ENCODE data around the gene NUP93.
"Not testable (repeated sequence)": the region's sequence is repeated elsewhere in the genome, so short reads cannot be mapped to it uniquely, and the experiment has no call there.

The NUP93 gene

GRCh38 chr16:56852968-56853367, 123.0 kb downstream of the NUP93 start:
- DNase-seq: no peak

- no peak for DNase-seq
Observed at GRCh38 chr16:56855201-56855600, 125.3 kb downstream of the NUP93 start.

DNA sequence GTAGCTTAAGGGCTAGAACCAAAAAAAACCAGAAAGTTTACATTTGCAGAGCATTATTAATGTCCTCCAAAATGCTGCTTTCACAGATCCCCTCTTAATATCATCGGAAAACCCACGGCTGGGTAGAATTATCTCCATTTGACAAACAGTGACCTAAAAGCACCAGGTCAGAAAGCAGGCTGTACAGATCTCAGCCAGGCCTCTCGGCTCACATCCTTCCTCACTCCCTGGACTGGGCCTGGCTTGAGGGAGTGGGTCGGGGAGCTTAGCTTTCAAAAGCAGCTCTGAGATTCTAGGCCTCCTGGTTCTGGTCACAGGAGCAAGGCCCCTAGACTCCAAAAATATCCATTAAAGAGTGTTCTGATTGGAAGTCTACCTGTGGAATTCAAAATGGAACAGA, 126.0 kb downstream of the NUP93 start:
- DNase-seq: no peak

GRCh38 chr16:56856876-56857447, 127.0 kb downstream of the NUP93 start:
- DNase-seq: no peak

DNA sequence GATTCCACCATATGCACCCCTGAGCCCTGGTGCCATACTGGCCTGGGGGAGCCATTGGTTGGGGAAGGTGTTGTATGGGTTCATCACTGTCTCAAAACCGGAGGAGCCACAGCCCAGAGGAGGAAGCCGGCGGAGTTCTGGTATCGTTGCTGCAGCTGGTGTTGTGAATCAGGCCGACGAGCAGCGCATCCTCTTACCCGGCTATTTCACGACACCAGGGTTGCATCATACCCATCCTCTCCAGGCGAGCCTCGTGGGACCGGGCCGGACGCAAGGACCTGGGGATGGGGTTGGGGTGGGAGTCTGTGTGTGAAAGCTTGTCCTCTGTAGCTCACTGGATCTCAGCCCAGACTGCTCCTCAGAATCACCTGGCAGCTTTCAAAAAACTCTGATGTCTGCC, 128.4 kb downstream of the NUP93 start:
- no peak for DNase-seq

DNA sequence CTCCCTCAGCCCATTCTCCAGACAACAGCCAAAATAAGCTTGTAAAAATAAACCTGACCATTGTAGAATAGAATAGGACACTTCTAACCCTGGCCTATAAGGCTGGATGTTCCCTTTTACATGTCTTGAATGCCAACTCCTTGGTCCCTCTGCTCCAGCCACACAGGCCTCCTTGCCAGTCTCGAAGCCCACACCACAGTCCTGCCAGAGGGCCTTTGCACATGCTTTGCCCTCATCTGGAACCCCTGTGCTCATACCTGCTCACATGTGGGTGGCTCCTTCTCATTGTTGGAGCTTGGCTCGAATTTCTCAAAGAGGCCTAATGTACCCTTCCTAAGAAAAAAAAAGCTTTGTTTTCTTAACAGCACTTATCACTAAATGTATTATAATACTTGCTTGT, 129.7 kb downstream of the NUP93 start:
- no peak for DNase-seq

DNA sequence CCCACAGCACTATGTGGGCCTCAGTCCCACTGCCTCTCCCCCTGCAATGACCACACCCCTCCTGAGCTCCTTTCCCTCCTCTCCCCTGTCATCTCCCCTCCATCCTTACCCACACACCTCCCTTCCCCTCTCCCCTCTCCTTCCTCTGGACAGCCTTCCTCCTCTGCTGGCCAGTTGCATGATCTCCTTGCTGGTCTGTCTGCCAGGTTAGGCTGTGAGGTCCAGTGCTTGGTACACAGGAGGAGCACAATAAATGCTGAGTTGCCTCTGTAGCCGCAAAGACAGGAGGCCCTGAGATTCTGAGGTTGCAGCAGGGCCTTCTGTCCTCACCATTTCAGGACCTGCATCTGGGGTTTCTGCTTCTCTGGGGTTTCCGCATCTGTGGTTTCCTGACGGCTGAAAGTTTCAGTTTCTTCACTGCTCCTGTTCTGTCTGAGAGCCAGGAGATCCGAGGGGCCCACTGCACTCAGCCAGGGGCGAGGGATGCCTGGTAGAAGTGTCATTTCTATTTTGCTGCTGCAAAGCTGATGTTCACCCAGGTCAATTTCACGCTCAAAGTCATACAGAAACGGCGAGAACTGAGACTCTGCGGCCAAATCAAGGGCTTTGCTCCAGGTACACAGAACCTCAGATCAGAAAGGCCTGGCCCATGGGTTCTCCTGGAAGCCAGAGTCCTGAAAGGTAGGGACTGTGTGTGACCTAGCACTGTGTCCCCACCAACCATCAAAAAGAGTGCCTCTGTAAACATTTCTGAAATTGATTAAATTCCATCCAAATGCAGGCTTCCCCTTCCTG, 130.5 kb downstream of the NUP93 start:
- DNase-seq: peak; percentile 15

DNA sequence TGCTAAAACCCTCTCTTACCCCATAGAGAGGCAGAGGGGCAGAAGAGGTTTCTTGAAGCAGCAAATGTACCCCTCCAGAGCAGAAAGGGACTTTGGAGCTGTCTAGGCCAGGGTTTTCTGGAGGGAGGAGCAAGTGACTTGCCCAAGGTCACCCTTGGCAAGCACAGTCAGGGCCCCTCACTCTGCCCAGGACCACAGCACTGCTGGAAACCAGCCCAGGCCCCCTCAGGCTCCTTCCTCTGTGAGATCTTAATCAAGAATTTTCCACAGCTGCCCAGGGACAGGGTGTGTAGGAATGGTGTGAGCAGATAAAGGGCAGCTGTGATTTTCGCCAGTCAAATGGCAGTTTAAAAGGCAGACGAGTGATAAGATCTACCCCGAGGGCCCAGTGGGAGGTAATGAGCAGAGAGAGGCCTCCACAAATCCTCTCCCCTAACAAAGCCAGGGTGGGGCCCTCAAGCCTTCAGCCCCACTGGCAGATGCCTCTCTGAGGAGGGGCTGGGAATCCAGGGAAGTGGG, 131.2 kb downstream of the NUP93 start:
- no peak for DNase-seq

DNA sequence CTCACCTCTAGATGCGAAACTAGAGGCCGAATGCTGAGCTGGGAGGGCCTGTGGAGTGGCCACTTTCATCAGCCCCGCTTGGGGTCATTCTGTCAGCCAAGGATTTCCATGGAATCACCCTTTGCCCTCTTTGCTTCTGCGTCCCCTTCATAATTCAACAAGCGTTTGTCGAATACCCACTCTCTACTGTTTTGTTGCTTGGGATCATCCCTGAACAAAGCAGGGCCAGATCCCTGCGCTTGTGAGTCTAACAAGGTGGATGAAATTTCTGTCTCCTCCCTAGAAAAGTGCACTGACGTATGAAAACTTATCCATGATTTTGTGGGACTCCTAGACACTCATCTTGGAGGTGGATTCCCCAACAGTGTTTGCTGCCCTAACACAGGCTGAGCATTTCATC, 131.8 kb downstream of the NUP93 start:
- DNase-seq: no peak

GRCh38 chr16:56862776-56863175, 132.8 kb downstream of the NUP93 start:
- DNase-seq: no peak

DNA sequence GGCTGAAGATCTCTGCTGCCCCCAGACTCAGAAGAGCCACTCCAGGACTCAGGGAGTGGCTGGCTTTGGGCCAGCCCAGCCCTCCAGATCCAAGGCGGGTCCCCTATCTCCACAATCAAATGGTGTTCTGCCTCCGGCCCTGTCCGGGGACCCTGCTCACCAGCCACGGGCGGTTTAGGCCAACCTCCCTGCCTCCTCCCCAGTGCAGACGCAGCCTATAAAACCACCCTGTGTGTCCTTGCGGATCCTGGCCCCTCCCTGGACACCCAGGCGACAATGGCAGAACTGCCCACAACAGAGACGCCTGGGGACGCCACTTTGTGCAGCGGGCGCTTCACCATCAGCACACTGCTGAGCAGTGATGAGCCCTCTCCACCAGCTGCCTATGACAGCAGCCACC, 135.0 kb downstream of the NUP93 start, which contains the start of gene SLC12A3:
Gene SLC12A3 (plus strand): TSS at position 248 of the 400 bp plus-strand sequence. CDS start 29 bp downstream, at position 277.
- DNase-seq: no peak

DNA sequence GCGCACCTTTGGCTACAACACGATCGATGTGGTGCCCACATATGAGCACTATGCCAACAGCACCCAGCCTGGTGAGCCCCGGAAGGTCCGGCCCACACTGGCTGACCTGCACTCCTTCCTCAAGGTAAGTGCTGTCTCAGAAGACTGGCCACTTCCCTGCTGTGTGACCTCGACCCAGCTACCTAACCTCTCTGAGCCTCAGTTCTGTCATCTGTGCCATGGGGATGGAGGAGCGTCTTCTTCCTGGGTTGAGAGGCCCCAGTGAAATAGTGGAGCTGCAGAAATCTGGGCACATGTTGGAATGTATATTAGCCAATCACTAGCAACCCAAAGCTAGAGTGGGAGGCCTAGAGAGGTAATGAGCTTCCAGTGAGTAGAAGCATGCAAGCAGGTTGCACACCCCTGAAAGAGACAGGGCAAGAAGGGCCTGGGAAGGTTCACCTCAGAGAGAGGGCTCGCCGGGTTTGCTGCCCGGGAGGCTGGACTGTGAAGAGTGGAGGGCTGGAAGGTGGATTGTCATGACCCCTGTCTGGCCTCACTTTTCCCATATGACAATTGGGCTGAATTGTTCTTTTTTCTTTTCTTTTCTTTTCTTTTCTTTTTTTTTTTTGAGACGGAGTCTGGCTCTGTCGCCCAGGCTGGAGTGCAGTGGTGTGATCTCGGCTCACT, 135.6 kb downstream of the NUP93 start:
- DNase-seq: no peak

GRCh38 chr16:56866955-56867830, 137.3 kb downstream of the NUP93 start:
- DNase-seq: peak; percentile 16

DNA sequence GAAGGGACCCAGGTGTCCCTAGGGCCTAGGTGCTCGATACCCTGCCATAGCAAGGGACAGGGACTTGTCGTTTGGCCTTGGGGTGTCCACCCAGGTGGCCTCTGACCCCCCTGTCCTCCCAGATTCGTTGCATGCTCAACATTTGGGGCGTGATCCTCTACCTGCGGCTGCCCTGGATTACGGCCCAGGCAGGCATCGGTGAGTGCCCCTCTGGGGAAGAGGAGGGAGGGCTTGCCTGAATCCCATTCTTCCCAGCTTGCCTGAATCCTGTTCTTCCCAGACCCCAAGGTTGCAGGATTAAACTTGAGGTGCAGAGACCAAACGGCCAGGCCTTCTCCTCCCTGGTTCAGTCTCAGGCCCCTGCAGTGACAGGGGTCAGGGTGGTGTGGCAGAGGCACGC, 138.2 kb downstream of the NUP93 start:
- DNase-seq: no peak

- DNase-seq: not testable (repeated sequence)
Observed at GRCh38 chr16:56868766-56869165, 138.8 kb downstream of the NUP93 start.

- DNase-seq: peak; percentile 21
Observed at GRCh38 chr16:56869513-56870275, 139.8 kb downstream of the NUP93 start.

DNA sequence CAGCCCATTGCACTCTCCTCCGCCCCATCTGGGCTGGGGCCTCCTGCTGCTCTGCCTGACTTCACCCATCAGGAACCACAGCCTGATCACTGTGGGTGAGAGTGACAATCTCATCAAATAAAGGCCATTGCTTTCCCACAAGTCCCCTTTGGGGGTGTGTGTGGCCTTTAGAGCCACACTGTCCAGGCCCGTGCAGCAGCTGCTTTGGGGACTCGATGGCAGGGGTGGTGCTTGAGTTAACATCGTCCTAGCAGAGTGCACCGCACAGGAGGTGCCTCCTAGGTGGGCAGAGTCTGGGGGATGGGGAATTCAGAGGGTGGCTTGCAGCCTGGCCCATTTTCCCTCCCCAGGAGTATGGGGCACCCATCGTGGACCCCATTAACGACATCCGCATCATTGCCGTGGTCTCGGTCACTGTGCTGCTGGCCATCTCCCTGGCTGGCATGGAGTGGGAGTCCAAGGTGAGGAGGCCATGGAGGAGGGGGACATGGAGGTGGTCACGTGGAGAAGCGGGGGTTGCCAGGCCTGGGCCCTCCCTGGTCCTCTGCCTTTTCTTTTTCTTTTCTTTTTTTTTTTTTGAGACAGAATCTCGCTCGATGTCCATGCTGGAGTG, 140.5 kb downstream of the NUP93 start:
- no peak for DNase-seq

- no peak for DNase-seq
Observed at GRCh38 chr16:56871172-56871593, 141.3 kb downstream of the NUP93 start.

- DNase-seq: no peak
Observed at GRCh38 chr16:56872863-56873391, 143.0 kb downstream of the NUP93 start.

DNA sequence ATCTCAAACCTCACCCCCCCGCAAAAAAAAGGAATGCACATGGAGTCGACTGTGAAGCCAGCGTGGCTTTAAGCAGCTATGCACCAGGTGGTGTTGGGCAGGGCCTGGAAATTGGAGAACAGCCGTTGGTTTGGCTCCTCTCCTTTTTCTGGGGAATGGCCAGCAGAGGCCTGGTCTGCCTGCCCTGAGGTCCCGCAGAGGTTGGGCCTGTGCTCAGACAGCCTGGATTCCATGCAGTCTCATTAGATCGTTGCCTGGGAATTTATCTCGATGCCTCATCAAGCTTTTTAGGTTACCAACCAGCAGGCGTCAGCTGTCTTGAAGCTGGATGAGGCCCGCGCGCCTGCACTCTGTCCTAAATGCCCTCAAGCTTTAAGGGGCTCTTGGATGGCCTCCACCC, 144.9 kb downstream of the NUP93 start:
- DNase-seq: no peak

GRCh38 chr16:56876048-56876447, 146.1 kb downstream of the NUP93 start:
- no peak for DNase-seq

Measured in stimulated activated CD4-positive, alpha-beta T cell treated with anti-CD3 and anti-CD28 coated beads, Interleukin-4, amount 100 ng/mL, for 1 hour (primary cell).